OCI-LY3 (cell line): Measurements from ENCODE around the gene GATA3.

ENCODE experiments used
- H2AFZ ChIP-seq: fragments of 200-600, 300-600 bp; shearing (Covaris generic); 2 replicates; pipeline ENCODE4 v1.6.0; 2014; ENCODE audit warnings: antibody characterized with exemption, low read depth, low read length
- H3K27ac ChIP-seq: fragments of 200-600, 300-600 bp; sonication (generic); 2 replicates; pipeline ENCODE4 v1.5.1; 2014; ENCODE audit warnings: mild to moderate bottlenecking, low read length, moderate library complexity, mixed read lengths
- H3K27me3 ChIP-seq: fragments of 200-600, 300-600 bp; sonication (generic); 2 replicates; pipeline ENCODE4 v1.6.1; 2014; ENCODE audit warnings: low read depth, low read length, mixed read lengths
- H3K36me3 ChIP-seq: fragments of 200-600, 300-600 bp; sonication (generic); replicated peaks from 2 replicates; pipeline ENCODE3; 2014; ENCODE audit warnings: low read depth, low read length, mixed read lengths
- H3K4me1 ChIP-seq: fragments of 300-600, 200-600 bp; sonication (generic); 2 replicates; pipeline ENCODE4 v1.6.1; 2014; ENCODE audit warnings: low read length, mixed read lengths
- H3K4me2 ChIP-seq: fragments of 200-600, 300-600 bp; sonication (generic); 2 replicates; pipeline ENCODE4 v1.6.1; 2014; ENCODE audit warnings: low read length, mixed read lengths
- H3K4me3 ChIP-seq: fragments of 300-600, 200-600 bp; sonication (generic); 2 replicates; pipeline ENCODE4 v1.5.1; 2014; ENCODE audit warnings: antibody characterized with exemption, mild to moderate bottlenecking, low read length, moderate library complexity
- H3K79me2 ChIP-seq: fragments of 300-600, 200-600 bp; shearing (Covaris generic); 2 replicates; pipeline ENCODE4 v1.6.1; 2014; ENCODE audit warnings: mild to moderate bottlenecking, low read length, mixed read lengths
- H3K9ac ChIP-seq: fragments of 300-600, 200-600 bp; shearing (Covaris generic); 2 replicates; pipeline ENCODE4 v1.6.0; 2014; ENCODE audit warnings: mild to moderate bottlenecking, low read length, moderate library complexity
- H3K9me3 ChIP-seq: fragments of 200-600, 300-600 bp; shearing (Covaris generic); 2 replicates; pipeline ENCODE4 v1.6.1; 2014; ENCODE audit warnings: low read length, mixed read lengths; ENCODE audit not compliant: insufficient read depth
- H4K20me1 ChIP-seq: fragments of 200-600, 300-600 bp; sonication (generic); 2 replicates; pipeline ENCODE4 v1.6.1; 2016; ENCODE audit warnings: low read length, mixed read lengths; ENCODE audit not compliant: insufficient read depth
- CTCF ChIP-seq: fragments of 200-600, 300-600 bp; sonication (generic); IDR thresholded peaks from 2 replicates; pipeline ENCODE4 v1.5.1; 2014; ENCODE audit warnings: antibody characterized with exemption, low read length, low read depth
- EZH2phosphoT487 ChIP-seq: fragments of 200-600 bp; shearing (Covaris generic); IDR thresholded peaks from 2 replicates; pipeline ENCODE4 v1.6.1; 2018; ENCODE audit warnings: antibody characterized with exemption, mixed run types, low read depth

GATA3 gene

DNA sequence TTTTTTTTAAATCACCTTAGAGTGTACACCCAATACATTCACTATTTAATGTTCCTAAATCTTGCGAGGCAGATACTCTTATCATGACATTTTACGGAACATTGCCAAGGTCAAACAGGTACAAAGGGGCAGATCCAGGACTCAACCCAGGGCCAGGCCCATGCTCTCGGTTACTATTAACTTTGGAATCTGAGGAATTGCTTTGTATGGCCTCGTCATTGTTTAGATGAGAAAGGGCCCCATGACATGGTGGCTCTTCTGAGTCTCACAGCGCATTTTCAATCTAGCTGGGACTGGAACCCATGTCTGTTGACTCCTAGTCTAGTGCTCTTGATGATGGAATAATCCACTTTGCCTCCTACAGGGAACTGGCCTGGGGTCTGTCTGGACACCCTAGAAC lies 59.1 kb downstream of the GATA3 start:
- Histone ChIP-seq H3K79me2 (no peaks in the 10 kb centered on the region), H3K4me3 (no peak overlapping the region), H3K27me3 (no peaks in the 10 kb centered on the region), H4K20me1 (no peaks in the 10 kb centered on the region), H3K36me3 (no peaks in the 10 kb centered on the region), H3K4me1 (no peaks in the 10 kb centered on the region), H3K9ac (no peak overlapping the region), H3K27ac (no peak overlapping the region), H2AFZ (no peak overlapping the region), H3K4me2 (no peak overlapping the region), H3K9me3 (no peaks in the 10 kb centered on the region)
- TF ChIP-seq EZH2phosphoT487, result no peak
- no peak for TF ChIP-seq CTCF

GRCh38 chr10:8114741-8115617 lies 60.5 kb downstream of the GATA3 start:
- Histone ChIP-seq H2AFZ (no peak overlapping the region), H3K9me3 (no peaks in the 10 kb centered on the region), H3K9ac (no peak overlapping the region), H3K27ac (no peak overlapping the region), H3K4me1 (no peaks in the 10 kb centered on the region), H3K79me2 (no peaks in the 10 kb centered on the region), H4K20me1 (no peaks in the 10 kb centered on the region), H3K27me3 (no peaks in the 10 kb centered on the region), H3K4me2 (no peak overlapping the region), H3K36me3 (no peaks in the 10 kb centered on the region), H3K4me3 (no peak overlapping the region)
- TF ChIP-seq EZH2phosphoT487, result no peak
- no peak for TF ChIP-seq CTCF

GRCh38 chr10:8115618-8115980 lies 61.1 kb downstream of the GATA3 start:
- Histone ChIP-seq H3K79me2 (no peaks in the 10 kb centered on the region), H3K4me1 (no peaks in the 10 kb centered on the region), H3K27me3 (no peaks in the 10 kb centered on the region), H3K27ac (no peak overlapping the region), H4K20me1 (no peaks in the 10 kb centered on the region), H2AFZ (no peak overlapping the region), H3K36me3 (no peaks in the 10 kb centered on the region), H3K9me3 (no peaks in the 10 kb centered on the region), H3K4me2 (no peak overlapping the region), H3K9ac (no peak overlapping the region), H3K4me3 (no peak overlapping the region)
- TF ChIP-seq CTCF, result no peak

DNA sequence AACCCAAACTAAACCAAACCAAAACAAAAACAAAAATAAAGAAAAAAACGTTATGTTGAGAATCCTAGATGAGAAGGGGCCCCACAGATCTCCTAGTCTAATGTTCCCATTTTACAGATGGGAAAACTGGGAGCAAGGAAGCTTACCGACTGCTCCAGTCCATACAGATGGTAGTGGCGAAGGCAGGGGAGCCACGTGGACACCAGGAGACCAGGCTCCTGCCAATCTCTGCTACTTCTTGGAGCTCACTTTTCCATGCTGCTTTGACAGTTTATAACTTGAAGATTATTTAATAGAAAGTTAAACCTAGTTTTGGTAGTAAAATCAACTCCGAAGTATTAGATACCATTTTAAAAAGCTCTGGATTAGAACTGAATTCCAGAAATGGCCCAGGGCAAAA lies 62.0 kb downstream of the GATA3 start:
- TF ChIP-seq EZH2phosphoT487 (no peak), CTCF (no peak)
- H3K9ac ChIP-seq, result no peak overlapping the region
- H3K4me3 ChIP-seq, result no peak overlapping the region
- H3K4me2 ChIP-seq, result no peak overlapping the region
- H3K9me3 ChIP-seq, result no peaks in the 10 kb centered on the region
- no peaks in the 10 kb centered on the region for H4K20me1 ChIP-seq
- no peaks in the 10 kb centered on the region for H3K79me2 ChIP-seq
- H3K27me3 ChIP-seq, result no peaks in the 10 kb centered on the region
- no peaks in the 10 kb centered on the region for H3K36me3 ChIP-seq
- no peak overlapping the region for H3K27ac ChIP-seq
- no peak overlapping the region for H2AFZ ChIP-seq
- H3K4me1 ChIP-seq, result no peaks in the 10 kb centered on the region
